NB4 (cell line): ENCODE results near the gene ABCB6.

ENCODE experiments used
- DNase-seq: peaks from one replicate; pipeline ENCODE4 v3.0.0; 2010; ENCODE audit warnings: low read depth
- H3K4me3 ChIP-seq: one replicate; pipeline ENCODE4 v1.5.1; 2011; ENCODE audit warnings: mild to moderate bottlenecking, low read depth, low read length, moderate library complexity
- CTCF ChIP-seq: IDR thresholded peaks from one replicate; pipeline ENCODE4 v1.5.1; 2012; ENCODE audit warnings: low read depth, low read length
- MAX ChIP-seq: IDR thresholded peaks from 2 replicates; pipeline ENCODE4 v1.6.1; 2011; ENCODE audit warnings: low read depth, low read length
- MYC ChIP-seq: IDR thresholded peaks from 2 replicates; pipeline ENCODE4 v1.6.1; 2011; ENCODE audit warnings: low read depth, low read length
- POLR2A ChIP-seq: IDR thresholded peaks from 2 replicates; pipeline ENCODE4 v1.6.1; 2011; ENCODE audit warnings: mild to moderate bottlenecking; ENCODE audit not compliant: insufficient read length; ENCODE audit errors: extremely low read depth

The ABCB6 gene

GRCh38 chr2:219230059-219230540 lies 11.3 kb upstream of the ABCB6 start:
- TF ChIP-seq POLR2A (no peak), CTCF (no peak), MAX (peak; percentile 22; the same call in 1 of the 2 replicates), MYC (peak; percentile 51; the same call in 1 of the 2 replicates)
- DNase-seq = peak; percentile 76
- H3K4me3 ChIP-seq = peak overlapping the region; percentile 94

GRCh38 chr2:219229305-219230058 lies 10.7 kb upstream of the ABCB6 start, which contains the start of the genes ANKZF1 and ATG9A:
TSS of gene ANKZF1 (plus strand) at chr2:219229806. CDS start at chr2:219230258, 452 bp downstream.
TSS of gene ATG9A (minus strand) at chr2:219229636. CDS start at chr2:219228024, 1,612 bp downstream.
- TF ChIP-seq MYC = peak; percentile 68
- TF ChIP-seq CTCF = no peak
- peak; percentile 53; the same call in 1 of the 2 replicates for TF ChIP-seq MAX
- peak; percentile 81 for TF ChIP-seq POLR2A
- H3K4me3 ChIP-seq = peak within 1 kb of the TSS; percentile 94
- DNase-seq = peak; percentile 100

- H3K4me3 ChIP-seq = peak overlapping the region; percentile 94
- no peak for DNase-seq
- TF ChIP-seq CTCF = no peak
- no peak for TF ChIP-seq MYC
- no peak for TF ChIP-seq POLR2A
- TF ChIP-seq MAX = no peak
Measured at GRCh38 chr2:219228911-219229304, 10.2 kb upstream of the ABCB6 start.

- DNase-seq = peak; percentile 37
- no peak for TF ChIP-seq POLR2A
- peak; percentile 36; the same call in 1 of the 2 replicates for TF ChIP-seq MAX
- peak overlapping the region; percentile 94 for H3K4me3 ChIP-seq
Measured at GRCh38 chr2:219228041-219228910, 9.5 kb upstream of the ABCB6 start.

- H3K4me3 ChIP-seq = no peak overlapping the region
- TF ChIP-seq MAX (no peak), POLR2A (no peak), MYC (peak; percentile 47; the same call in 1 of the 2 replicates), CTCF (no peak)
- DNase-seq = peak; percentile 92
Measured at GRCh38 chr2:219225350-219225749, 6.6 kb upstream of the ABCB6 start.
